Neural cell (in vitro differentiated cells): ENCODE measurements around the gene THADA.

Experiments used
- CTCF ChIP-seq: fragments of 450-650 bp; IDR thresholded peaks from 2 replicates; pipeline ENCODE4 v1.5.1; 2014; ENCODE audit warnings: antibody characterized with exemption, mild to moderate bottlenecking, moderate library complexity; ENCODE audit not compliant: poor library complexity, severe bottlenecking
- EP300 ChIP-seq: fragments of 450-650 bp; conservative IDR thresholded peaks from 2 replicates; pipeline ENCODE4 v1.6.1; 2014; ENCODE audit warnings: antibody characterized with exemption, mild to moderate bottlenecking, moderate library complexity; ENCODE audit not compliant: poor library complexity, severe bottlenecking
- EZH2 ChIP-seq: fragments of 200-600, 300-800 bp; shearing (Covaris generic), sonication (generic); IDR thresholded peaks from 2 replicates; pipeline ENCODE4 v1.6.1; 2014; ENCODE audit warnings: antibody characterized with exemption, low read length, borderline replicate concordance, mild to moderate bottlenecking; ENCODE audit not compliant: insufficient read depth, poor library complexity, severe bottlenecking
- MXI1 ChIP-seq: fragments of 450-650 bp; conservative IDR thresholded peaks from 2 replicates; pipeline ENCODE4 v1.6.1; 2014; ENCODE audit warnings: antibody characterized with exemption, mild to moderate bottlenecking; ENCODE audit not compliant: poor library complexity, severe bottlenecking
- POLR2AphosphoS5 ChIP-seq: IDR thresholded peaks from 2 replicates; pipeline ENCODE4 v1.6.1; 2012
- RAD21 ChIP-seq: fragments of 450-650 bp; conservative IDR thresholded peaks from 2 replicates; pipeline ENCODE4 v1.6.1; 2014; ENCODE audit warnings: antibody characterized with exemption, mild to moderate bottlenecking, moderate library complexity
- SMC3 ChIP-seq: fragments of 450-650 bp; conservative IDR thresholded peaks from 2 replicates; pipeline ENCODE4 v1.6.1; 2014; ENCODE audit warnings: antibody characterized with exemption, mild to moderate bottlenecking, moderate library complexity; ENCODE audit not compliant: poor library complexity
- TAF1 ChIP-seq: IDR thresholded peaks from 2 replicates; pipeline ENCODE4 v1.6.1; 2012; ENCODE audit warnings: low read depth
- TF ChIP-seq, protein P1 (sequence below): IDR thresholded peaks from 2 replicates; pipeline ENCODE4 v1.6.1; 2012; ENCODE audit warnings: borderline replicate concordance

- TF ChIP-seq POLR2AphosphoS5 (no peak), CTCF (no peak), EP300 (no peak), RAD21 (no peak), TAF1 (no peak), EZH2 (no peak), SMC3 (no peak), MXI1 (no peak)
- TF ChIP-seq, protein P1, sequence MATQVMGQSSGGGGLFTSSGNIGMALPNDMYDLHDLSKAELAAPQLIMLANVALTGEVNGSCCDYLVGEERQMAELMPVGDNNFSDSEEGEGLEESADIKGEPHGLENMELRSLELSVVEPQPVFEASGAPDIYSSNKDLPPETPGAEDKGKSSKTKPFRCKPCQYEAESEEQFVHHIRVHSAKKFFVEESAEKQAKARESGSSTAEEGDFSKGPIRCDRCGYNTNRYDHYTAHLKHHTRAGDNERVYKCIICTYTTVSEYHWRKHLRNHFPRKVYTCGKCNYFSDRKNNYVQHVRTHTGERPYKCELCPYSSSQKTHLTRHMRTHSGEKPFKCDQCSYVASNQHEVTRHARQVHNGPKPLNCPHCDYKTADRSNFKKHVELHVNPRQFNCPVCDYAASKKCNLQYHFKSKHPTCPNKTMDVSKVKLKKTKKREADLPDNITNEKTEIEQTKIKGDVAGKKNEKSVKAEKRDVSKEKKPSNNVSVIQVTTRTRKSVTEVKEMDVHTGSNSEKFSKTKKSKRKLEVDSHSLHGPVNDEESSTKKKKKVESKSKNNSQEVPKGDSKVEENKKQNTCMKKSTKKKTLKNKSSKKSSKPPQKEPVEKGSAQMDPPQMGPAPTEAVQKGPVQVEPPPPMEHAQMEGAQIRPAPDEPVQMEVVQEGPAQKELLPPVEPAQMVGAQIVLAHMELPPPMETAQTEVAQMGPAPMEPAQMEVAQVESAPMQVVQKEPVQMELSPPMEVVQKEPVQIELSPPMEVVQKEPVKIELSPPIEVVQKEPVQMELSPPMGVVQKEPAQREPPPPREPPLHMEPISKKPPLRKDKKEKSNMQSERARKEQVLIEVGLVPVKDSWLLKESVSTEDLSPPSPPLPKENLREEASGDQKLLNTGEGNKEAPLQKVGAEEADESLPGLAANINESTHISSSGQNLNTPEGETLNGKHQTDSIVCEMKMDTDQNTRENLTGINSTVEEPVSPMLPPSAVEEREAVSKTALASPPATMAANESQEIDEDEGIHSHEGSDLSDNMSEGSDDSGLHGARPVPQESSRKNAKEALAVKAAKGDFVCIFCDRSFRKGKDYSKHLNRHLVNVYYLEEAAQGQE: no peak
Measured at GRCh38 chr2:43383533-43383932, 212.3 kb downstream of the THADA start.
